Fibroblast of the aortic adventitia (primary cell): ENCODE data around the gene PHYHD1. TPM values are rescaled to one million over a fixed set of nuclear protein-coding genes. Genes with fewer than 3 reads are reported as not detected.
"Not testable (repeated sequence)": the region's sequence is repeated elsewhere in the genome, so short reads cannot be mapped to it uniquely, and the experiment has no call there.

Experiments
- DNase-seq: peaks from one replicate; pipeline ENCODE4 v3.0.0-alpha.2; 2010; ENCODE audit warnings: low read depth
- H3K4me3 ChIP-seq: 2 replicates; pipeline ENCODE4 v1.5.1; 2011; ENCODE audit warnings: low read depth, mild to moderate bottlenecking, control low read depth, low read length, moderate library complexity
- total RNA-seq: library from RNA; depleted of rRNA; stranded (reverse); fragments of >200 nt; gene quantifications from 2 replicates; pipeline ENCODE4 v1.2.3, GENCODE V29; 2012; ENCODE audit warnings: low replicate concordance
- TF ChIP-seq, protein P1 (sequence below): IDR thresholded peaks from 2 replicates; pipeline ENCODE4 v1.5.1; 2011; ENCODE audit warnings: mild to moderate bottlenecking, low read length, control low read depth, inconsistent platforms; ENCODE audit not compliant: insufficient read depth

PHYHD1 gene
- total RNA-seq, 1 donor: 8.5 TPM

DNA sequence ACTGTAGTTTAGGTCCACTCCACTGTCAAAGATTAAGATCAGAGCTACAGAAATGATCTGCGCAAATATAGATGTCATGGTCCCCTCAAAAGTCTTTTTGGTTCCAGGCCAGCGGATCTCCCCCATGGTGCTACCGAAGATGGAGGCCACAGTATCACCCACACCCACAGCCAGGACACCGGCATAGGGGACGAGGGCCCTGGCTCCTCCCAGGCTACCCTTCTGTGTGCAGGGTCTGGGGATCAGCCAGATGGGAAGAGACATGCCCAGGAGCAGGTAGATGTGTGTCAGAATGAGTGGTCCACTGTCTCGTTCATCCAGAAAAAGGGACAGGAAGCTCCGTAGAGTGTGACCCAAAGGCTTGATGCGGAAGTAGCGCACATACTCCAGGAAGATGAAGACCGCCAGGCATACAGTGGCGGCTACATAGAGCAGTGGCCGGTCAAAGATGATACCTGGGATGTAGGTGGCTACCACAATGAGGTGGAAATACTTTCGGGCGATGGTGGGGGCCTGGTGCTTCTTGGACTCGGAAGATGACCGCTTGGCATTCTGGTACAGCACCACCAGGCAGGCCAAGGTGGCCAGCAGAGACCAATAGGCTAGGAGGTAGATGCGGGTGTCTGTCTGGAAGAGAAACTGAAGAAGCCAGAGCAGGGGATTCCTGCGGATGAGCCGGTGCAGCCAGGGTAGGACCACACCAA, 25.2 kb downstream of the PHYHD1 start:
- TF ChIP-seq, protein P1, sequence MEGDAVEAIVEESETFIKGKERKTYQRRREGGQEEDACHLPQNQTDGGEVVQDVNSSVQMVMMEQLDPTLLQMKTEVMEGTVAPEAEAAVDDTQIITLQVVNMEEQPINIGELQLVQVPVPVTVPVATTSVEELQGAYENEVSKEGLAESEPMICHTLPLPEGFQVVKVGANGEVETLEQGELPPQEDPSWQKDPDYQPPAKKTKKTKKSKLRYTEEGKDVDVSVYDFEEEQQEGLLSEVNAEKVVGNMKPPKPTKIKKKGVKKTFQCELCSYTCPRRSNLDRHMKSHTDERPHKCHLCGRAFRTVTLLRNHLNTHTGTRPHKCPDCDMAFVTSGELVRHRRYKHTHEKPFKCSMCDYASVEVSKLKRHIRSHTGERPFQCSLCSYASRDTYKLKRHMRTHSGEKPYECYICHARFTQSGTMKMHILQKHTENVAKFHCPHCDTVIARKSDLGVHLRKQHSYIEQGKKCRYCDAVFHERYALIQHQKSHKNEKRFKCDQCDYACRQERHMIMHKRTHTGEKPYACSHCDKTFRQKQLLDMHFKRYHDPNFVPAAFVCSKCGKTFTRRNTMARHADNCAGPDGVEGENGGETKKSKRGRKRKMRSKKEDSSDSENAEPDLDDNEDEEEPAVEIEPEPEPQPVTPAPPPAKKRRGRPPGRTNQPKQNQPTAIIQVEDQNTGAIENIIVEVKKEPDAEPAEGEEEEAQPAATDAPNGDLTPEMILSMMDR: no peak
- no peak for DNase-seq
- H3K4me3 ChIP-seq: peak overlapping the region; percentile 93

DNA sequence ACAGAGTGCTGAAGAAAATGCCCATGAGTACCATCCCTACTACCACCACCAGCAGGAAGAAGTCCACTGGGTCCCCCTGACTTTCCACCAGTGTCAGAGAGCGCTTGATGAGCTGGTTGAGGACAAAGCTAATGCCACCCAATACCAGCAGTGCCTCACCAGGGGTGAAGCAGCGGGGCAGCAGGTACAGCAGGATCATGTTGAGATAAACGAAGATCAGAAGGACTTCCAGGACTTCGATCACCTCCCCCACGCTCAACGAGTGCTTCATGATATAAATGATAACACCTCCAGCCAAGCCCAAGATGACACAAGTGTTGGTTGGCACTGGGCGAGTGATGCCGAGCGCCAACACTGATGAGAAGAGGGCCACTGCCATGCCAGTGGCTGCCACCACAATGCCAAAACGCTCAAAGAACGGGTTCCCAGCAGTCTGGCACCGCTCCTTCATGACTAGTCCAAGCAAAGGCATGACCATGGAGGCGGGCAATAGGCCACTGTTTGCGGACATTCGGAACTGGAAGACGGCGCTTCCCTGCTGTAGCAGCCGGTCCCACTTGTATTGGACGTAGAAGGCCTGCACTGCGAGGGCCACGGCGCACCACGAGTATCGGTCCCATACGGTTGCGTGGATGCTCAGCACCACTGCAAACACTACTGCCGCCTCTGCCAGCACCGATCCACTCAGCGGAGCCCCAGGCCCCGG, 25.9 kb downstream of the PHYHD1 start:
- H3K4me3 ChIP-seq: peak overlapping the region; percentile 93
- DNase-seq: peak; percentile 28
- TF ChIP-seq, protein P1: no peak

DNA sequence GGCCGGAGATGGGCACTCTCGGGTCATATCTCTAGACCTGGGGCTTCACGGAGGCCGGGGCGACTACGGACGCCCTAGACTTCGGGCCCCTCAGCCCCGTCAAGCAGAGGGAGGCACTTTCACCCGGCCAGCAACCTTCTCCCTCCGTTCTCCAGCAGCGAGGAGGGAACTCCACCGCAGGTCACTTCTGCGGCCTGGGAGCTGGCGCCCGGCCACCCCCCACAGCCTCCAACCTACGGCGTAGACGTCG, 26.4 kb downstream of the PHYHD1 start:
- TF ChIP-seq, protein P1: no peak
- DNase-seq: no peak

DNA sequence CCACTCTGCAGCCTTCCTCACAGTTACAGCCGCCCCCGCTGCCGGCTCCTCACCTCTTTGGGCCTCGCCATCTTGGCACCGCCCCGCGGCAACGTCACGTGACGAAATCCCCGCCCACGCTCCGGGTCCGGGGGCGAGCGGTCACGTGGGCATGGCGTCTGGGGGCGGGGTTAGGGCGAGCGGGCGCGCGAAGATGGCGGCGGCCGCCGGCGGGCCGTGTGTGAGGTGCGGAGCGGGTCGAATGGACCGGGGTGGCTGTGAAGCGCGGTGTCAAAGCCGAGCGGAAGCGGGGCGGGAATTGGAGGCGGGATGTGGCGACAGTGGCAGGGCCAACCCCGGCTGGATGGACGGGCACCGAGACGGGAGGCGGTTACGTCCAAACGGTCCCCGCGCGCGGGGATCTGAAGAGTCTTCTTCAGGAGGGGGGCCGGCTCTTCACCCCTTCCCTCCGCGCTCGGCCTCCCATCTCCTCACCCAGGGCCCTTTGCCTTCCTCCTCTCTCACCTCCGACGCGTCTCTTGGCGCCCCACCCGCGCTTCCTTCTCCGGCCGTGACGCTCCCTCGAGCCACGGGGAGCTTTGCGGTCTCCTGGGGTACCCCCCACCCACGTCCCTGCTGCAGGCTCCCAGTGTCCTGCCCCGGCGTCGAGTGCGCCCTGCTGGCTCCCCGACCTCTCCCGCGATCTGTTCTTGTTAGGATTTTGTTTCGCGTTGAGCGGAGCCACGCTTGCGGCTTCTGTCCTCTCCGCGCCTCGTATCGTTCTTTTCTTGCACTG, 26.9 kb downstream of the PHYHD1 start, which contains the start of the genes DOLK and NUP188:
Gene DOLK (minus strand): TSS at position 77 of the 775 bp plus-strand sequence. CDS start 300 bp downstream, outside the sequence.
Gene NUP188 (plus strand): TSS at position 173 of the 775 bp plus-strand sequence. CDS start 21 bp downstream, at position 194.
- peak; percentile 86 for DNase-seq
- TF ChIP-seq, protein P1: no peak
- H3K4me3 ChIP-seq: peak within 1 kb of the TSS; percentile 93

More for the DNA sequence above, 26.4 kb downstream of the PHYHD1 start:
- peak overlapping the region; percentile 93 for H3K4me3 ChIP-seq

DNA sequence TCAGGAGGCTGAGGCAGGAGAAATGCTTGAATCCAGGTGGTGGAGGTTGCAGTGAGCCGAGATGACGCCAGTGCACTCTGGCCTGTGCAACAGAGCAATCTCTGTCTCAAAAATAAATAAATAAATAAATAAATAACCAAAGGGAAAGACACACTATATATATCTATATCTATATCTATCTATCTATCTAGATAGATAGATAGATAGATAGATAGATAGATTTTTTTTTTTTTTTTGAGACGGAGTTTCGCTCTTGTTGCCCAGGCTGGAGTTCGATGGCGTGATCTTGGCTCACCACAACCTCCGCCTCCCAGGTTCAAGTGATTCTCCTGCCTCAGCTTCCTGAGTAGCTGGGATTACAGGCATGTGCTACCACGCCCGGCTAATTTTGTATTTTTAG, 40.6 kb downstream of the PHYHD1 start:
- not testable (repeated sequence) for H3K4me3 ChIP-seq, DNase-seq

DNA sequence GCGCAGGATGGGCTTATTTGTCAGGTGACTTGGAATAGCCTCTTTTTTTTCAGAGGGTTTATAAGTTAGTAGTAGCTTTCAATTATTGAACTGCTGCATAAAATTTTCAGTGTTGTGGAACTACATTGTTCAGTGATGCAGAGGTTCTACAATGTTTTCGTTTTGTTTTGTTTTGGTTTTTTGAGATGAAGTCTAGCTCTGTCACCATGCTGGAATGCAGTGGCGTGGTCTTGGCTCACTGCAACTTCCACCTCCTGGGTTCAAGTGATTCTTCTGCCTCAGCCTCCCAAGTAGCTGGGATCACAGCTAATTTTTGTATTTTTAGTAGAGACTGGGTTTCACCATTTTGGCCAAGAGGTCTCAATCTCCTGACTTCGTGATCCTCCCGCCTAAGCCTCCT, 48.7 kb downstream of the PHYHD1 start:
- TF ChIP-seq, protein P1: no peak
- DNase-seq: no peak
- no peak overlapping the region for H3K4me3 ChIP-seq

DNA sequence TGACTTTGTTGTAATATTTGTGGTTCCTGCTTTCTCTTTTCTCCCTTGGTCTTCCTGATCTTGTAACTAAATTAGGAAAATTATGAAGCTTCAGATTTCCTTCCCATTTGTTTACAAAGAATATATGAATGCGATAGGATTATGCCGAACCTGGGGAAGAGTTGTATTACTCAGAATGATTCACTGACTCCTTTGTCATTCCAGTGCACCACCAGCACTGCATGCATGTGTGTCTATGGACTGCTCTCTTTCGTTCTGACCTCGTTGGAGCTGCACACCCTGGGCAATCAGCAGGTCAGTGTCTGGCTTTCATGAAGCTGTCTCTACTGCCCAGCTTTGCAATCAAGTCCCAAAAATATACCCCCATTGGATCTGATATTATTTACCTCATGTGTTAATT, 52.2 kb downstream of the PHYHD1 start:
- DNase-seq: peak; percentile 53
- TF ChIP-seq, protein P1: no peak
- no peak overlapping the region for H3K4me3 ChIP-seq
